ENCODE measurements around the gene HTRA2.
A peak's percentile ranks its signal among the peaks of the same experiment; 100 is the strongest.
"Not testable (repeated sequence)": the region's sequence is repeated elsewhere in the genome, so short reads cannot be mapped to it uniquely, and the experiment has no call there.

Gene HTRA2

GRCh38 chr2:74548285-74548899 is 18.7 kb downstream of the HTRA2 start:
- DNase-seq = no peak

- DNase-seq = peak; percentile 20
Measured at GRCh38 chr2:74548900-74549826, 19.4 kb downstream of the HTRA2 start.

GRCh38 chr2:74550231-74550630 is 20.5 kb downstream of the HTRA2 start:
- no peak for DNase-seq

- no peak for DNase-seq
Measured at GRCh38 chr2:74551530-74551929, 21.8 kb downstream of the HTRA2 start.

GRCh38 chr2:74551942-74552913 is 22.5 kb downstream of the HTRA2 start:
- no peak for DNase-seq

- DNase-seq = no peak
Measured at GRCh38 chr2:74552914-74553811, 23.4 kb downstream of the HTRA2 start.

- DNase-seq = peak; percentile 90
Measured at GRCh38 chr2:74553892-74554819, 24.4 kb downstream of the HTRA2 start, which contains the start of the genes DOK1 and LOXL3. Gene DOK1, plus strand, starts transcription at chr2:74554720. Its CDS starts 35 bp downstream, at chr2:74554755. Gene LOXL3, minus strand, starts transcription at chr2:74553942. Its CDS starts 1,308 bp downstream, at chr2:74552634.

GRCh38 chr2:74554820-74555531 is 25.2 kb downstream of the HTRA2 start:
- peak; percentile 54 for DNase-seq

- DNase-seq = no peak
Measured at GRCh38 chr2:74555610-74556103, 25.9 kb downstream of the HTRA2 start.

- no peak for DNase-seq
Measured at GRCh38 chr2:74556159-74556558, 26.4 kb downstream of the HTRA2 start.

- DNase-seq = no peak
Measured at GRCh38 chr2:74556831-74557370, 27.2 kb downstream of the HTRA2 start.

GRCh38 chr2:74558284-74559230 is 28.8 kb downstream of the HTRA2 start:
- no peak for DNase-seq

GRCh38 chr2:74559912-74560311 is 30.2 kb downstream of the HTRA2 start:
- DNase-seq = no peak

GRCh38 chr2:74560591-74560990 is 30.9 kb downstream of the HTRA2 start:
- DNase-seq = no peak

GRCh38 chr2:74561022-74561421 is 31.3 kb downstream of the HTRA2 start:
- DNase-seq = not testable (repeated sequence)

GRCh38 chr2:74562126-74562775 is 32.5 kb downstream of the HTRA2 start:
- no peak for DNase-seq

- DNase-seq = no peak
Measured at GRCh38 chr2:74564222-74564621, 34.5 kb downstream of the HTRA2 start.
